RKO (cell line): ENCODE measurements around the gene GPD2.

Experiments used
- DNase-seq: peaks from one replicate; pipeline ENCODE4 v3.0.0-alpha.2; 2016; ENCODE audit warnings: low spot score

Gene GPD2

GRCh38 chr2:156532989-156533388, 96.8 kb downstream of the GPD2 start:
- no peak for DNase-seq

- DNase-seq: no peak
These were observed 100.4 kb downstream of the GPD2 start for GRCh38 chr2:156536534-156536933.

GRCh38 chr2:156537141-156537540, 101.0 kb downstream of the GPD2 start:
- no peak for DNase-seq

GRCh38 chr2:156538083-156538504, 101.9 kb downstream of the GPD2 start:
- no peak for DNase-seq

GRCh38 chr2:156539086-156539860, 103.1 kb downstream of the GPD2 start:
- no peak for DNase-seq

- DNase-seq: no peak
These were observed 104.5 kb downstream of the GPD2 start for GRCh38 chr2:156540706-156541105.

- no peak for DNase-seq
These were observed 105.0 kb downstream of the GPD2 start for GRCh38 chr2:156541229-156541628.

GRCh38 chr2:156541706-156542105, 105.5 kb downstream of the GPD2 start:
- no peak for DNase-seq

- DNase-seq: no peak
These were observed 112.2 kb downstream of the GPD2 start for GRCh38 chr2:156548413-156548812.

GRCh38 chr2:156553714-156554442, 117.7 kb downstream of the GPD2 start:
- DNase-seq: no peak

GRCh38 chr2:156561326-156561725, 125.1 kb downstream of the GPD2 start:
- no peak for DNase-seq

GRCh38 chr2:156562124-156562523, 125.9 kb downstream of the GPD2 start:
- no peak for DNase-seq

GRCh38 chr2:156563994-156564753, 128.0 kb downstream of the GPD2 start:
- no peak for DNase-seq

GRCh38 chr2:156565066-156565710, 129.0 kb downstream of the GPD2 start:
- DNase-seq: no peak

- no peak for DNase-seq
These were observed 137.5 kb downstream of the GPD2 start for GRCh38 chr2:156573710-156574109.

- no peak for DNase-seq
These were observed 137.9 kb downstream of the GPD2 start for GRCh38 chr2:156574112-156574511.

- no peak for DNase-seq
These were observed 139.8 kb downstream of the GPD2 start for GRCh38 chr2:156576005-156576404.

- no peak for DNase-seq
These were observed 144.3 kb downstream of the GPD2 start for GRCh38 chr2:156580501-156580900.

GRCh38 chr2:156581280-156581679, 145.1 kb downstream of the GPD2 start:
- no peak for DNase-seq

- DNase-seq: no peak
These were observed 149.3 kb downstream of the GPD2 start for GRCh38 chr2:156585457-156585856.

GRCh38 chr2:156586621-156587020, 150.4 kb downstream of the GPD2 start:
- no peak for DNase-seq

- peak; percentile 74 for DNase-seq
These were observed 153.4 kb downstream of the GPD2 start for GRCh38 chr2:156589381-156590079.
